Endodermal cell (in vitro differentiated cells): ENCODE results near the gene MAML2. TPM values are rescaled to one million over a fixed set of nuclear protein-coding genes. Genes with fewer than 3 reads are reported as not detected.
A peak's percentile ranks its signal among the peaks of the same experiment; 100 is the strongest.
"Not testable (repeated sequence)": the region's sequence is repeated elsewhere in the genome, so short reads cannot be mapped to it uniquely, and the experiment has no call there.

Experiments used
- DNase-seq: peaks from one replicate; pipeline ENCODE4 v3.0.0-alpha.2; 2017
- H3K27ac ChIP-seq: 2 replicates; pipeline ENCODE4 v1.5.1; 2013; ENCODE audit warnings: mild to moderate bottlenecking, low read depth, low read length, moderate library complexity
- H3K27me3 ChIP-seq: 2 replicates; pipeline ENCODE4 v1.6.1; 2013; ENCODE audit warnings: mild to moderate bottlenecking, low read length, moderate library complexity; ENCODE audit not compliant: insufficient read depth, control insufficient read depth, poor library complexity, severe bottlenecking
- H3K36me3 ChIP-seq: 2 replicates; pipeline ENCODE4 v1.7.0; 2013; ENCODE audit warnings: mild to moderate bottlenecking, low read length, moderate library complexity; ENCODE audit not compliant: control insufficient read depth, insufficient read depth
- H3K4me1 ChIP-seq: one replicate; pipeline ENCODE4 v1.7.0; 2013; ENCODE audit warnings: low read length; ENCODE audit not compliant: control insufficient read depth, insufficient read depth
- H3K4me3 ChIP-seq: 2 replicates; pipeline ENCODE4 v1.5.1; 2013; ENCODE audit warnings: mild to moderate bottlenecking, low read length, moderate library complexity
- H3K9ac ChIP-seq: 2 replicates; pipeline ENCODE4 v1.6.1; 2013; ENCODE audit warnings: mild to moderate bottlenecking, low read length, moderate library complexity; ENCODE audit not compliant: poor library complexity, severe bottlenecking; ENCODE audit errors: extremely low read depth
- H3K9me3 ChIP-seq: 2 replicates; pipeline ENCODE4 v1.6.1; 2013; ENCODE audit warnings: mild to moderate bottlenecking, low read length, moderate library complexity; ENCODE audit not compliant: control insufficient read depth
- H3K27ac Mint-ChIP-seq: 2 replicates; pipeline ENCODE4 v1.8.0; 2020; ENCODE audit warnings: mixed read lengths
- H3K27me3 Mint-ChIP-seq: 2 replicates; pipeline ENCODE4 v1.8.0; 2021; ENCODE audit warnings: mild to moderate bottlenecking, mixed read lengths; ENCODE audit not compliant: insufficient read depth
- H3K36me3 Mint-ChIP-seq: 2 replicates; pipeline ENCODE4 v1.8.0; 2020; ENCODE audit warnings: low read depth, mixed read lengths
- H3K4me1 Mint-ChIP-seq: 2 replicates; pipeline ENCODE4 v1.8.0; 2020; ENCODE audit warnings: mixed read lengths
- H3K4me3 Mint-ChIP-seq: 2 replicates; pipeline ENCODE4 v1.8.0; 2020; ENCODE audit warnings: mild to moderate bottlenecking, moderate library complexity, mixed read lengths
- H3K9me3 Mint-ChIP-seq: 2 replicates; pipeline ENCODE4 v1.8.0; 2020; ENCODE audit warnings: mild to moderate bottlenecking, mixed read lengths
- CTCF ChIP-seq: fragments of 200-600 bp; sonication (generic); conservative IDR thresholded peaks from 2 replicates; pipeline ENCODE4 v1.5.0; 2021; ENCODE audit warnings: antibody characterized with exemption, mild to moderate bottlenecking
- WGBS, 2 experiments: methylation state at CpG; one replicate each; pipeline versions ENCODE4 v1.1.5 to v1.1.7; 2013; ENCODE audit warnings: missing lambda C conversion rate in 2 of 2, mixed read lengths in 1 of 2; ENCODE audit not compliant: insufficient coverage in 1 of 2, insufficient read length in 1 of 2; 5-methylcytosine and 5-hydroxymethylcytosine counted together
- total RNA-seq, 2 donors: library from RNA; stranded (reverse); fragmentation: NEBNext Ultra II Directional in 1 of 2; extraction: Animal tissue kit (Norgen Biotek cat#: 25700) in 1 of 2; gene quantifications; 2 replicates in 1 of 2; 3 replicates in 1 of 2; pipeline ENCODE4 v1.2.1, GENCODE V29; 2021

The MAML2 gene
- total RNA-seq, 2 donors from 2014 or later = 6.6 to 8.0 TPM

- H3K9ac ChIP-seq = no peak overlapping the region
- no peak overlapping the region for H3K4me3 ChIP-seq
- DNase-seq = no peak
- Mint-ChIP-seq H3K9me3 (peaks cover 3% of the 10 kb centered on the region), H3K27me3 (no peaks in the 10 kb centered on the region), H3K4me3 (no peak overlapping the region), H3K27ac (no peak overlapping the region), H3K36me3 (peaks cover 2% of the 10 kb centered on the region), H3K4me1 (peaks cover 13% of the 10 kb centered on the region)
- no peaks in the 10 kb centered on the region for H3K9me3 ChIP-seq
- no peaks in the 10 kb centered on the region for H3K4me1 ChIP-seq
- no peaks in the 10 kb centered on the region for H3K36me3 ChIP-seq
- 90 to 93% methylated on average over 3 of the region's 3 CpGs for WGBS, 2 experiments
- no peak for TF ChIP-seq CTCF
- H3K27me3 ChIP-seq = no peaks in the 10 kb centered on the region
- H3K27ac ChIP-seq = no peak overlapping the region
Measured at GRCh38 chr11:96187822-96188221, 155.2 kb downstream of the MAML2 start.

GRCh38 chr11:96186806-96187205 is 156.2 kb downstream of the MAML2 start:
- Mint-ChIP-seq H3K36me3 (peaks cover 2% of the 10 kb centered on the region), H3K4me3 (no peak overlapping the region), H3K9me3 (peaks cover 3% of the 10 kb centered on the region), H3K4me1 (peaks cover 15% of the 10 kb centered on the region), H3K27me3 (no peaks in the 10 kb centered on the region), H3K27ac (no peak overlapping the region)
- H3K4me1 ChIP-seq = no peaks in the 10 kb centered on the region
- no peaks in the 10 kb centered on the region for H3K27me3 ChIP-seq
- no peak for DNase-seq
- H3K9ac ChIP-seq = no peak overlapping the region
- H3K36me3 ChIP-seq = no peaks in the 10 kb centered on the region
- no peak overlapping the region for H3K27ac ChIP-seq
- WGBS, 2 experiments = 100% methylated on average over 1 of the region's 1 CpG; no CpG with 5 or more reads in 1 of the 2 experiments
- no peaks in the 10 kb centered on the region for H3K9me3 ChIP-seq
- H3K4me3 ChIP-seq = no peak overlapping the region
- TF ChIP-seq CTCF = no peak

- Histone ChIP-seq H3K27me3 (no peaks in the 10 kb centered on the region), H3K4me1 (no peaks in the 10 kb centered on the region), H3K27ac (no peak overlapping the region), H3K4me3 (no peak overlapping the region), H3K36me3 (no peaks in the 10 kb centered on the region), H3K9ac (no peak overlapping the region), H3K9me3 (no peaks in the 10 kb centered on the region)
- Mint-ChIP-seq H3K27me3 (no peaks in the 10 kb centered on the region), H3K36me3 (no peaks in the 10 kb centered on the region), H3K4me3 (no peak overlapping the region), H3K27ac (no peak overlapping the region), H3K4me1 (peaks cover 29% of the 10 kb centered on the region), H3K9me3 (no peaks in the 10 kb centered on the region)
- TF ChIP-seq CTCF = no peak
- no peak for DNase-seq
- WGBS, 2 experiments = 42 to 86% methylated on average over 1 to 4 of the region's 4 CpGs
Measured at GRCh38 chr11:96185220-96185768, 157.7 kb downstream of the MAML2 start.

GRCh38 chr11:96180937-96181336 is 162.1 kb downstream of the MAML2 start:
- not testable (repeated sequence) for H3K4me3 ChIP-seq, H3K27me3 ChIP-seq, H3K4me1 ChIP-seq, H3K36me3 ChIP-seq, H3K9ac ChIP-seq, H3K9me3 Mint-ChIP-seq, H3K36me3 Mint-ChIP-seq, H3K9me3 ChIP-seq, H3K27ac ChIP-seq, H3K4me3 Mint-ChIP-seq, H3K27me3 Mint-ChIP-seq
- peak overlapping the region; percentile 78 for H3K27ac Mint-ChIP-seq
- 67 to 100% methylated on average over 1 to 3 of the region's 4 CpGs for WGBS, 2 experiments
- H3K4me1 Mint-ChIP-seq = peaks cover 43% of the 10 kb centered on the region
- DNase-seq = peak; percentile 82
